Duodenal mucosa (tissue), 2 donors: ENCODE measurements around the gene AHI1.
"Not testable (repeated sequence)": the region's sequence is repeated elsewhere in the genome, so short reads cannot be mapped to it uniquely, and the experiment has no call there.

Experiments used
- H3K27ac ChIP-seq: one replicate; pipeline ENCODE4 v1.7.0; 2013; ENCODE audit warnings: low read depth, low read length
- H3K27me3 ChIP-seq, 2 donors: one replicate each; pipeline ENCODE4 v1.7.0; 2013; ENCODE audit warnings: low read length in 2 of 2, control low read depth in 1 of 2; ENCODE audit not compliant: insufficient read depth in 2 of 2, control insufficient read depth in 1 of 2
- H3K36me3 ChIP-seq, 2 donors: one replicate each; pipeline ENCODE4 v1.7.0; 2013; ENCODE audit warnings: low read length in 2 of 2, control low read depth in 1 of 2; ENCODE audit not compliant: insufficient read depth in 2 of 2, control insufficient read depth in 1 of 2
- H3K4me1 ChIP-seq, 2 donors: one replicate each; pipeline ENCODE4 v1.7.0; 2013; ENCODE audit warnings: low read length in 2 of 2, control low read depth in 1 of 2; ENCODE audit not compliant: insufficient read depth in 2 of 2, control insufficient read depth in 1 of 2
- H3K4me3 ChIP-seq, 2 donors: one replicate each; pipeline ENCODE4 v1.7.0; 2013; ENCODE audit warnings: low read length in 2 of 2, low read depth in 1 of 2
- H3K9ac ChIP-seq, 2 donors: one replicate each; pipeline ENCODE4 v1.7.0; 2013; ENCODE audit warnings: low read length in 2 of 2, low read depth in 1 of 2
- H3K9me3 ChIP-seq, 2 donors: one replicate each; pipeline ENCODE4 v1.7.0; 2013; ENCODE audit warnings: low read length in 2 of 2, control low read depth in 1 of 2; ENCODE audit not compliant: control insufficient read depth in 1 of 2

The AHI1 gene

GRCh38 chr6:135380793-135381192 is 116.7 kb downstream of the AHI1 start:
- no peaks in the 10 kb centered on the region for H3K4me1 ChIP-seq
- no peaks in the 10 kb centered on the region for H3K27me3 ChIP-seq
- H3K4me3 ChIP-seq: no peak overlapping the region
- no peak overlapping the region for H3K27ac ChIP-seq
- H3K36me3 ChIP-seq: no peaks in the 10 kb centered on the region
- H3K9ac ChIP-seq: no peak overlapping the region
- H3K9me3 ChIP-seq: no peaks in the 10 kb centered on the region

GRCh38 chr6:135379647-135380046 is 117.9 kb downstream of the AHI1 start:
- H3K27me3 ChIP-seq: no peaks in the 10 kb centered on the region
- H3K9me3 ChIP-seq: no peaks in the 10 kb centered on the region
- H3K4me1 ChIP-seq: no peaks in the 10 kb centered on the region
- no peak overlapping the region for H3K9ac ChIP-seq
- no peak overlapping the region for H3K27ac ChIP-seq
- H3K4me3 ChIP-seq: no peak overlapping the region
- H3K36me3 ChIP-seq: no peaks in the 10 kb centered on the region

- Histone ChIP-seq H3K9me3 (no peaks in the 10 kb centered on the region), H3K4me1 (no peaks in the 10 kb centered on the region), H3K4me3 (no peak overlapping the region), H3K9ac (no peak overlapping the region), H3K36me3 (no peaks in the 10 kb centered on the region), H3K27me3 (no peaks in the 10 kb centered on the region), H3K27ac (no peak overlapping the region)
Measured at GRCh38 chr6:135372758-135373157, 124.8 kb downstream of the AHI1 start.

GRCh38 chr6:135363622-135364021 is 133.9 kb downstream of the AHI1 start:
- H3K36me3 ChIP-seq: not testable (repeated sequence)

GRCh38 chr6:135362124-135362523 is 135.4 kb downstream of the AHI1 start:
- H3K4me3 ChIP-seq: no peak overlapping the region
- no peaks in the 10 kb centered on the region for H3K27me3 ChIP-seq
- H3K9me3 ChIP-seq: peaks cover 5 to 30% of the 10 kb centered on the region in 2 donors
- no peak overlapping the region for H3K27ac ChIP-seq
- no peaks in the 10 kb centered on the region for H3K36me3 ChIP-seq
- peaks cover 0 to 7% of the 10 kb centered on the region in 2 donors for H3K4me1 ChIP-seq
- H3K9ac ChIP-seq: no peak overlapping the region

More at GRCh38 chr6:135363622-135364021, 133.9 kb downstream of the AHI1 start:
- H3K27ac ChIP-seq, H3K27me3 ChIP-seq, H3K9ac ChIP-seq, H3K4me3 ChIP-seq, H3K4me1 ChIP-seq: not testable (repeated sequence)
- H3K9me3 ChIP-seq: peaks cover 5 to 30% of the 10 kb centered on the region in 2 donors

GRCh38 chr6:135360222-135360621 is 137.3 kb downstream of the AHI1 start:
- Histone ChIP-seq H3K36me3 (no peaks in the 10 kb centered on the region), H3K9me3 (peaks cover 4 to 14% of the 10 kb centered on the region in 2 donors), H3K9ac (no peak overlapping the region), H3K27me3 (no peaks in the 10 kb centered on the region), H3K4me1 (peaks cover 0 to 7% of the 10 kb centered on the region in 2 donors), H3K4me3 (no peak overlapping the region), H3K27ac (no peak overlapping the region)

- Histone ChIP-seq H3K27ac (no peak overlapping the region), H3K4me1 (peaks cover 2 to 7% of the 10 kb centered on the region in 2 donors), H3K9ac (no peak overlapping the region), H3K4me3 (no peak overlapping the region), H3K36me3 (no peaks in the 10 kb centered on the region), H3K9me3 (peaks cover 0 to 9% of the 10 kb centered on the region in 2 donors), H3K27me3 (no peaks in the 10 kb centered on the region)
Measured at GRCh38 chr6:135358985-135359384, 138.6 kb downstream of the AHI1 start.

GRCh38 chr6:135358251-135358821 is 139.2 kb downstream of the AHI1 start:
- Histone ChIP-seq H3K36me3 (no peaks in the 10 kb centered on the region), H3K4me3 (no peak overlapping the region), H3K9ac (no peak overlapping the region), H3K27ac (no peak overlapping the region), H3K4me1 (peaks cover 6 to 12% of the 10 kb centered on the region in 2 donors), H3K27me3 (no peaks in the 10 kb centered on the region), H3K9me3 (peaks cover 0 to 9% of the 10 kb centered on the region in 2 donors)

GRCh38 chr6:135354407-135354806 is 143.1 kb downstream of the AHI1 start:
- H3K27me3 ChIP-seq: no peaks in the 10 kb centered on the region
- no peak overlapping the region for H3K9ac ChIP-seq
- H3K4me1 ChIP-seq: peaks cover 13 to 20% of the 10 kb centered on the region in 2 donors
- no peak overlapping the region for H3K4me3 ChIP-seq
- H3K9me3 ChIP-seq: no peaks in the 10 kb centered on the region
- no peaks in the 10 kb centered on the region for H3K36me3 ChIP-seq
- H3K27ac ChIP-seq: no peak overlapping the region

- H3K9me3 ChIP-seq: no peaks in the 10 kb centered on the region
- H3K27ac ChIP-seq: no peak overlapping the region
- peaks cover 13% of the 10 kb centered on the region in 2 donors for H3K4me1 ChIP-seq
- H3K36me3 ChIP-seq: no peaks in the 10 kb centered on the region
- H3K27me3 ChIP-seq: no peaks in the 10 kb centered on the region
- H3K9ac ChIP-seq: no peak overlapping the region
- H3K4me3 ChIP-seq: no peak overlapping the region
Measured at GRCh38 chr6:135353113-135353512, 144.4 kb downstream of the AHI1 start.

- H3K9ac ChIP-seq: no peak overlapping the region
- no peaks in the 10 kb centered on the region for H3K27me3 ChIP-seq
- no peaks in the 10 kb centered on the region for H3K9me3 ChIP-seq
- H3K27ac ChIP-seq: no peak overlapping the region
- peaks cover 13% of the 10 kb centered on the region in 2 donors for H3K4me1 ChIP-seq
- H3K36me3 ChIP-seq: no peaks in the 10 kb centered on the region
- H3K4me3 ChIP-seq: no peak overlapping the region
Measured at GRCh38 chr6:135351635-135352034, 145.9 kb downstream of the AHI1 start.
